B cell (primary cell): Measurements from ENCODE around the gene ECD. TPM values are rescaled to one million over a fixed set of nuclear protein-coding genes. Genes with fewer than 3 reads are reported as not detected.

ENCODE experiments used
- ATAC-seq: fragments of 200-7000 bp; cut with Tn5 transposase; one replicate; pipeline ENCODE4 v1.10.0; 2021; ENCODE audit warnings: low read depth, mild to moderate bottlenecking, moderate number of reproducible peaks, moderate library complexity
- CTCF ChIA-PET: fragments of 350-600 bp; sonication (Branson Sonifier 250); formaldehyde crosslinking; loops from one replicate; lab custom pipeline; 2021; ENCODE audit warnings: antibody characterized with exemption, inconsistent platforms; lab: Charles Lee
- POLR2A ChIA-PET: fragments of 350-600 bp; sonication (Branson Sonifier 250); formaldehyde crosslinking; loops from one replicate; lab custom pipeline; 2021; ENCODE audit warnings: antibody characterized with exemption; lab: Charles Lee
- DNase-seq: peaks from one replicate; pipeline ENCODE4 v3.0.0; 2013
- H2AFZ ChIP-seq: 2 replicates; pipeline ENCODE4 v1.6.1; 2012; ENCODE audit warnings: mild to moderate bottlenecking, low read depth, low read length; ENCODE audit not compliant: insufficient read depth, poor library complexity, severe bottlenecking
- H3K27ac ChIP-seq, 2 donors: 1 replicate in 1 of 2; 2 replicates in 1 of 2; pipeline ENCODE4 v1.5.1; 2012 to 2013; ENCODE audit warnings: low read length in 2 of 2, mild to moderate bottlenecking in 2 of 2, moderate library complexity in 1 of 2
- H3K27me3 ChIP-seq, 4 experiments: fragments of 200-600 bp in 1 of 4; sonication (generic) in 1 of 4; replicated peaks in 1 of 4; 1 replicate in 2 of 4; 2 replicates in 2 of 4; pipeline versions ENCODE4 v1.6.1 to v1.7.0; 2013 to 2016; ENCODE audit warnings: low read length in 3 of 4, mild to moderate bottlenecking in 2 of 4, mixed read lengths in 1 of 4, moderate library complexity in 1 of 4; ENCODE audit not compliant: insufficient read depth in 4 of 4, control insufficient read depth in 3 of 4; ENCODE audit errors: control extremely low read depth in 1 of 4
- H3K36me3 ChIP-seq, 2 experiments: replicated peaks in 1 of 2; 1 replicate in 1 of 2; 2 replicates in 1 of 2; pipeline versions ENCODE4 v1.6.1 to v1.7.1; 2013; ENCODE audit warnings: low read length in 1 of 2; ENCODE audit not compliant: insufficient read depth in 2 of 2, control insufficient read depth in 1 of 2; ENCODE audit errors: control extremely low read depth in 1 of 2, extremely low read depth in 1 of 2
- H3K4me1 ChIP-seq, 2 donors: fragments of 200-600 bp in 1 of 2; sonication (generic) in 1 of 2; 1 replicate in 1 of 2; 2 replicates in 1 of 2; pipeline versions ENCODE4 v1.5.1 to v1.6.1; 2013 to 2017; ENCODE audit warnings: low read length in 2 of 2; ENCODE audit not compliant: control insufficient read depth in 2 of 2, insufficient read depth in 2 of 2
- H3K4me2 ChIP-seq: replicated peaks from 2 replicates; pipeline ENCODE3; 2012; ENCODE audit warnings: mild to moderate bottlenecking, low read depth, low read length; ENCODE audit not compliant: poor library complexity, severe bottlenecking
- H3K4me3 ChIP-seq, 5 experiments: fragments of 200-600 bp in 1 of 5; sonication (generic) in 1 of 5; 1 replicate in 3 of 5; 2 replicates in 2 of 5; pipeline versions ENCODE4 v1.5.1 to v1.7.0; 2011 to 2016; ENCODE audit warnings: low read length in 4 of 5, mild to moderate bottlenecking in 4 of 5, low read depth in 2 of 5, control low read depth in 1 of 5, moderate library complexity in 1 of 5; ENCODE audit not compliant: insufficient read depth in 1 of 5; ENCODE audit errors: control extremely low read depth in 1 of 5, extremely low read depth in 1 of 5
- H3K79me2 ChIP-seq: fragments of 200-600 bp; sonication (generic); one replicate; pipeline ENCODE4 v1.6.0; 2016; ENCODE audit warnings: low read length; ENCODE audit not compliant: control insufficient read depth, insufficient read depth
- H3K9ac ChIP-seq: fragments of 200-600 bp; sonication (generic); 2 replicates; pipeline ENCODE4 v1.6.1; 2017; ENCODE audit warnings: mild to moderate bottlenecking, low read length, moderate library complexity
- H3K9me3 ChIP-seq, 3 donors: one replicate each; pipeline versions ENCODE4 v1.6.1 to v1.7.1; 2013; ENCODE audit warnings: low read length in 2 of 3; ENCODE audit not compliant: control insufficient read depth in 2 of 3, insufficient read depth in 1 of 3; ENCODE audit errors: control extremely low read depth in 1 of 3
- H4K20me1 ChIP-seq: 2 replicates; pipeline ENCODE4 v1.6.0; 2012; ENCODE audit warnings: mild to moderate bottlenecking, low read length; ENCODE audit not compliant: insufficient read depth, control insufficient read depth, poor library complexity, severe bottlenecking
- H3K27ac Mint-ChIP-seq: one replicate; pipeline ENCODE4 v1.8.0; 2021; ENCODE audit warnings: mixed read lengths
- H3K27me3 Mint-ChIP-seq: one replicate; pipeline ENCODE4 v1.8.0; 2021; ENCODE audit warnings: mixed read lengths
- H3K4me1 Mint-ChIP-seq: one replicate; pipeline ENCODE4 v1.8.0; 2021; ENCODE audit warnings: mixed read lengths
- H3K4me3 Mint-ChIP-seq: one replicate; pipeline ENCODE4 v1.8.0; 2021; ENCODE audit warnings: mixed read lengths
- H3K9me3 Mint-ChIP-seq: one replicate; pipeline ENCODE4 v1.8.0; 2022; ENCODE audit warnings: mixed read lengths; ENCODE audit not compliant: insufficient read depth
- CTCF ChIP-seq: fragments of 200-600 bp; IDR thresholded peaks from one replicate; pipeline ENCODE4 v1.8.0; 2022; ENCODE audit warnings: antibody characterized with exemption, mild to moderate bottlenecking
- EZH2 ChIP-seq: IDR thresholded peaks from 2 replicates; pipeline ENCODE4 v1.6.1; 2012; ENCODE audit warnings: borderline replicate concordance, low read depth, mild to moderate bottlenecking, moderate library complexity, low read length; ENCODE audit not compliant: insufficient read depth, poor library complexity, severe bottlenecking
- WGBS: methylation state at CpG from one replicate; pipeline ENCODE4 v1.1.5; 2013; ENCODE audit warnings: missing lambda C conversion rate; ENCODE audit not compliant: insufficient coverage; 5-methylcytosine and 5-hydroxymethylcytosine counted together
- intact Hi-C: fragments of 100-400 bp; cut with micrococcal nuclease; formaldehyde crosslinking; loops from one replicate; pipeline ENCODE4 v1.10.0; 2022
- polyA plus RNA-seq: library from polyadenylated mRNA; depleted of rRNA; stranded (reverse); fragments of >200 nt; gene quantifications from 2 replicates; pipeline ENCODE4 v1.2.3, GENCODE V29; 2012
- total RNA-seq, 2 donors: library from RNA; stranded (reverse); fragments of 120-200 nt in 1 of 2; gene quantifications; 1 replicate in 1 of 2; 2 replicates in 1 of 2; pipeline versions ENCODE4 v1.2.3 to v1.2.4, GENCODE V29; 2013 to 2022

The ECD gene
- total and polyA plus RNA-seq, 2 donors (not counting 1 experiment from before 2014, with no cell fraction given) = 15.7 to 37.1 TPM

GRCh38 chr10:73131913-73132686 lies 35.7 kb downstream of the ECD start:
- DNase-seq = no peak
- Histone ChIP-seq H3K4me1 (no peaks in the 10 kb centered on the region), H2AFZ (no peak overlapping the region), H3K27ac (no peak overlapping the region), H4K20me1 (no peaks in the 10 kb centered on the region), H3K9ac (no peak overlapping the region), H3K79me2 (no peaks in the 10 kb centered on the region), H3K4me2 (no peak overlapping the region), H3K4me3 (no peak overlapping the region), H3K36me3 (peaks cover 12 to 69% of the 10 kb centered on the region in 2 experiments), H3K9me3 (peaks cover 0 to 1% (median 0%) of the 10 kb centered on the region in 3 donors), H3K27me3 (no peaks in the 10 kb centered on the region)
- CTCF ChIA-PET = interaction anchor here (3.2 kb wide), 1 partner anchor 36 kb away, joined by 12 read pairs; the partner anchor contains the start of gene P4HA1
- intact Hi-C loops = loop anchor here (5.0 kb wide), 1 partner anchor 35 kb away; the partner anchor contains the start of gene P4HA1
- peak overlapping the region; percentile 12 for H3K27ac Mint-ChIP-seq
- WGBS = 100% methylated on average over 1 of the region's 2 CpGs
- ATAC-seq = peak; percentile 36
- POLR2A ChIA-PET = no interaction called here
- H3K4me1 Mint-ChIP-seq = peaks cover 12% of the 10 kb centered on the region
- no peaks in the 10 kb centered on the region for H3K27me3 Mint-ChIP-seq
- TF ChIP-seq EZH2 = no peak
- TF ChIP-seq CTCF = no peak
- no peak overlapping the region for H3K4me3 Mint-ChIP-seq
- no peaks in the 10 kb centered on the region for H3K9me3 Mint-ChIP-seq

GRCh38 chr10:73131301-73131700 lies 36.5 kb downstream of the ECD start:
- intact Hi-C loops = loop anchor here (5.0 kb wide), 1 partner anchor 34 kb away; the partner anchor contains the start of gene P4HA1
- POLR2A ChIA-PET = no interaction called here
- Mint-ChIP-seq H3K27me3 (no peaks in the 10 kb centered on the region), H3K4me3 (no peak overlapping the region), H3K4me1 (peaks cover 12% of the 10 kb centered on the region), H3K27ac (no peak overlapping the region), H3K9me3 (no peaks in the 10 kb centered on the region)
- CTCF ChIA-PET = interaction anchor here (3.2 kb wide), 1 partner anchor 35 kb away, joined by 12 read pairs; the partner anchor contains the start of gene P4HA1
- no peaks in the 10 kb centered on the region for H4K20me1 ChIP-seq
- DNase-seq (no peak), ATAC-seq (no peak)
- no peaks in the 10 kb centered on the region for H3K27me3 ChIP-seq
- peaks cover 0 to 1% (median 0%) of the 10 kb centered on the region in 3 donors for H3K9me3 ChIP-seq
- H3K4me3 ChIP-seq = no peak overlapping the region
- no peak overlapping the region for H3K4me2 ChIP-seq
- peaks cover 17 to 67% of the 10 kb centered on the region in 2 experiments for H3K36me3 ChIP-seq
- H3K27ac ChIP-seq = no peak overlapping the region
- H2AFZ ChIP-seq = no peak overlapping the region
- no peaks in the 10 kb centered on the region for H3K4me1 ChIP-seq
- no peak overlapping the region for H3K9ac ChIP-seq
- H3K79me2 ChIP-seq = no peaks in the 10 kb centered on the region
- 17% methylated on average over 1 of the region's 2 CpGs for WGBS
- no peak for TF ChIP-seq CTCF
- TF ChIP-seq EZH2 = no peak
